Measurements from ENCODE around the gene CEP112.

CEP112 gene

DNA sequence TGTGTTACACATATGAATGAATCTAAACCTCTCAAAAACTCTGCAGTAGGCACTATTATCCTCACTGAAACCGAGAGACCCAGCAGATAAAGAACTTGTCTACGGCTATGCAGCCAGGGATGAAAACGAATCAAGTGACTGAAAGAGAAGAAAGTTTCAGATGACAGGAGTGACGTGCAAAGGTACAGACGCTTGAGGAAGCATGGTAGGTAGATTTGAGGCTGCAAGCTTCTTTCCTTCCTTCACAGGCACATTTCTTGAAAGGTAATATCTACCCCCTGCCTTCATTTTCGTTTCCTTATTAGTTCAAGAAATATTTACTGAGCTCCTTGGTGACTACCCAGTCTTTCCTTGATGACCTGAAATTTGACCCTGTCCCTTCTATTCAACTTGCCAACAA is 418.9 kb downstream of the CEP112 start:
- no peaks in the 10 kb centered on the region for H3K9me3 ChIP-seq (ENCODE audit: insufficient read depth, low read depth, low read length)
- H3K23ac ChIP-seq (ENCODE audit: low read length): no peak overlapping the region
- H4K12ac ChIP-seq (ENCODE audit: low read depth, low read length): no peak overlapping the region
- no peaks in the 10 kb centered on the region for H3K79me2 ChIP-seq (ENCODE audit: control insufficient read depth, insufficient read depth, low read length, poor library complexity)
- no CpG with 5 or more reads among the region's 6 CpGs for WGBS (ENCODE audit: extremely low coverage, insufficient coverage, insufficient read length)
- no peak overlapping the region for H4K91ac ChIP-seq (ENCODE audit: low read depth, low read length)
- no peak overlapping the region for H3K4me2 ChIP-seq (ENCODE audit: low read length)
- H2BK120ac ChIP-seq (ENCODE audit: insufficient read depth, low read length, poor library complexity): no peak overlapping the region
- H3K4ac ChIP-seq (ENCODE audit: low read depth, low read length): no peak overlapping the region
- no peak overlapping the region for H2BK12ac ChIP-seq (ENCODE audit: low read length)
- H3K79me1 ChIP-seq (ENCODE audit: low read length): no peaks in the 10 kb centered on the region
- H3K18ac ChIP-seq (ENCODE audit: low read length): no peak overlapping the region
- H2AK5ac ChIP-seq (ENCODE audit: low read length): no peak overlapping the region
- H2AFZ ChIP-seq (ENCODE audit: insufficient read depth, low read length, poor library complexity): no peak overlapping the region
- no peaks in the 10 kb centered on the region for H3K36me3 ChIP-seq (ENCODE audit: control insufficient read depth in 1 of 2, insufficient read depth in 2 of 2, low read length in 2 of 2)
- no peak overlapping the region for H3K4me3 ChIP-seq (ENCODE audit: low read depth, low read length)
- no peak overlapping the region for H2BK5ac ChIP-seq (ENCODE audit: low read depth, low read length, poor library complexity)
- no peaks in the 10 kb centered on the region for H3K4me1 ChIP-seq (ENCODE audit: control insufficient read depth in 1 of 2, insufficient read depth in 2 of 2, low read length in 2 of 2)
- no peak overlapping the region for H4K8ac ChIP-seq (ENCODE audit: low read depth, low read length)
- no peak for DNase-seq
- H3K14ac ChIP-seq (ENCODE audit: low read length): no peak overlapping the region
- H3K27me3 ChIP-seq (ENCODE audit: insufficient read depth, low read length): no peaks in the 10 kb centered on the region
- no peak overlapping the region for H3K9ac ChIP-seq (ENCODE audit: low read length)
- H3K27ac ChIP-seq (ENCODE audit: low read depth, low read length): no peak overlapping the region

DNA sequence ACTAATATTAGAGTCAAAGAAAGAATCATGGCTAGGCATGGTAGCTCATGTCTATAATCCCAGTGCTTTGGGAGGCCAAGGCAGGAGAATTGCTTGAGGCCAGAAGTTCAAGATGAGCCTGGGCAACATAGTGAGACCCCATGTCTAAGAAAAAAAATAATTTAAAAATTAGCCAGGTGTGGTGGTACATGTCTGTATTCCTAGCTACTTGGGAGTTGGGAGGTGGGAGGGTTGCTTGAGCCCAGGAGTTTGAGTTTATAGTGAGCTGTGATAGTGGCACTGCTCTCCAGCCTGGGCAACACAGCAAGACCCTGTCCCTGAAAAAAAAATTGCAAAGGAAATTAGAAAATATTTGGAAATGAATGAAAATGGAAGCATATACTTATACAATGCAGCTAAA is 420.2 kb downstream of the CEP112 start:
- H3K4ac ChIP-seq (ENCODE audit: low read depth, low read length): no peak overlapping the region
- H4K12ac ChIP-seq (ENCODE audit: low read depth, low read length): no peak overlapping the region
- no peak overlapping the region for H3K9ac ChIP-seq (ENCODE audit: low read length)

DNA sequence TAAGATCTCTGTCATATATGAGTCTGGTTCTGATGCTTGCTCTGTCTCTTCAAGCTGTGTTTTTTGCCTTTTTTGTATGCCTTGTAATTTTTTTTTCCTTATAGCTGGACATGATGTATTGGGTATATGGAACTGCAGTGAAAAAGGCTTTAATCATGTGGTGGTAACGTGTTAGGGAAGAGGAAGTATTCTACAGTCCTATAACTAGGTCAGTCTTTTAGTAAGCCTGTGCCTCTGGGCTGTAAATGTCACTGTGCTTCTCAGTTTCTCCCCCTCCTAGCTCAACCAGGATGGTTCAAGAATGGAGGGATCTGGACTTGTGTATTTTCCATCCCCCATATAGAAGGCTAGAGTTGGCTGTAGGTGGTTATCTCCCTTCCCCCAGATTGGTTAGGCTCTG is 428.1 kb downstream of the CEP112 start:
- H3K4me2 ChIP-seq (ENCODE audit: low read length): no peak overlapping the region
- H3K4ac ChIP-seq (ENCODE audit: low read depth, low read length): no peak overlapping the region
- H4K8ac ChIP-seq (ENCODE audit: low read depth, low read length): no peak overlapping the region
- H3K27ac ChIP-seq (ENCODE audit: low read depth, low read length): no peak overlapping the region
- no peak overlapping the region for H2AK5ac ChIP-seq (ENCODE audit: low read length)
- H3K23ac ChIP-seq (ENCODE audit: low read length): no peak overlapping the region
- H2BK12ac ChIP-seq (ENCODE audit: low read length): no peak overlapping the region
- H3K14ac ChIP-seq (ENCODE audit: low read length): no peak overlapping the region
- DNase-seq: no peak
- H4K91ac ChIP-seq (ENCODE audit: low read depth, low read length): no peak overlapping the region
- H3K4me1 ChIP-seq (ENCODE audit: control insufficient read depth in 1 of 2, insufficient read depth in 2 of 2, low read length in 2 of 2): no peaks in the 10 kb centered on the region
- no peaks in the 10 kb centered on the region for H3K9me3 ChIP-seq (ENCODE audit: insufficient read depth, low read depth, low read length)
- H3K18ac ChIP-seq (ENCODE audit: low read length): no peak overlapping the region
- no peak overlapping the region for H4K12ac ChIP-seq (ENCODE audit: low read depth, low read length)
- no peak overlapping the region for H3K4me3 ChIP-seq (ENCODE audit: low read depth, low read length)
- no CpG with 5 or more reads among the region's 1 CpG for WGBS (ENCODE audit: extremely low coverage, insufficient coverage, insufficient read length)
- no peaks in the 10 kb centered on the region for H3K79me1 ChIP-seq (ENCODE audit: low read length)
- H2BK120ac ChIP-seq (ENCODE audit: insufficient read depth, low read length, poor library complexity): no peak overlapping the region
- no peaks in the 10 kb centered on the region for H3K79me2 ChIP-seq (ENCODE audit: control insufficient read depth, insufficient read depth, low read length, poor library complexity)
- H3K36me3 ChIP-seq (ENCODE audit: control insufficient read depth in 1 of 2, insufficient read depth in 2 of 2, low read length in 2 of 2): no peaks in the 10 kb centered on the region
- H2BK5ac ChIP-seq (ENCODE audit: low read depth, low read length, poor library complexity): no peak overlapping the region
- H3K27me3 ChIP-seq (ENCODE audit: insufficient read depth, low read length): no peaks in the 10 kb centered on the region
- H3K9ac ChIP-seq (ENCODE audit: low read length): no peak overlapping the region
- no peak overlapping the region for H2AFZ ChIP-seq (ENCODE audit: insufficient read depth, low read length, poor library complexity)

More for the DNA sequence above, 420.2 kb downstream of the CEP112 start:
- H3K4me1 ChIP-seq (ENCODE audit: control insufficient read depth in 1 of 2, insufficient read depth in 2 of 2, low read length in 2 of 2): no peaks in the 10 kb centered on the region
- H2BK120ac ChIP-seq (ENCODE audit: insufficient read depth, low read length, poor library complexity): no peak overlapping the region
- no peak overlapping the region for H3K23ac ChIP-seq (ENCODE audit: low read length)
- H3K9me3 ChIP-seq (ENCODE audit: insufficient read depth, low read depth, low read length): no peaks in the 10 kb centered on the region
- H4K91ac ChIP-seq (ENCODE audit: low read depth, low read length): no peak overlapping the region
- H3K4me3 ChIP-seq (ENCODE audit: low read depth, low read length): no peak overlapping the region
- no peak overlapping the region for H2BK5ac ChIP-seq (ENCODE audit: low read depth, low read length, poor library complexity)
- H2BK12ac ChIP-seq (ENCODE audit: low read length): no peak overlapping the region
- no peak overlapping the region for H3K4me2 ChIP-seq (ENCODE audit: low read length)
- H3K79me1 ChIP-seq (ENCODE audit: low read length): no peaks in the 10 kb centered on the region
- H3K27ac ChIP-seq (ENCODE audit: low read depth, low read length): no peak overlapping the region
- H2AK5ac ChIP-seq (ENCODE audit: low read length): no peak overlapping the region
- no peak overlapping the region for H4K8ac ChIP-seq (ENCODE audit: low read depth, low read length)
- no peaks in the 10 kb centered on the region for H3K79me2 ChIP-seq (ENCODE audit: control insufficient read depth, insufficient read depth, low read length, poor library complexity)
- no peaks in the 10 kb centered on the region for H3K27me3 ChIP-seq (ENCODE audit: insufficient read depth, low read length)
- no peak overlapping the region for H3K18ac ChIP-seq (ENCODE audit: low read length)
- DNase-seq: no peak
- H3K36me3 ChIP-seq (ENCODE audit: control insufficient read depth in 1 of 2, insufficient read depth in 2 of 2, low read length in 2 of 2): no peaks in the 10 kb centered on the region
- H2AFZ ChIP-seq (ENCODE audit: insufficient read depth, low read length, poor library complexity): no peak overlapping the region
- no peak overlapping the region for H3K14ac ChIP-seq (ENCODE audit: low read length)

DNA sequence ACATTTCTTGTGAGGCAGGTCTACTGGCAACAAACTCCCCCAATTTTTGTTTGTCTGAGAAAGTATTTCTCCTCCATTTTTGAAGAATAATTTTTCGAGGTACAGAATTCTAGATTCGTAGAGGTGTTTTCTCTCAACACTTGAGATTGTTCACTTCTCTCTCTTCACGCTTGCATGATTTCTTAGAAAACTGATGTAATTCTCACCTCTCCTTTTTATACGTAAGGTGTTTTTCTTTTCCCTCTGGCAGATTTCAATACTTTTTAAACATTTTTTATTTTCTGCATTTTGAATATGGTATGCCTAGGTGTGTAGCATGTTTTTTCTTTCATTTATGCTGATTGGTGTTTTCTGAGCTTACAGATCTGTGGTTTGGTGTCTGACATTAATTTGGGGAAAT is 429.0 kb downstream of the CEP112 start:
- Histone ChIP-seq H3K9me3 (ENCODE audit: insufficient read depth, low read depth, low read length) (no peaks in the 10 kb centered on the region), H3K27me3 (ENCODE audit: insufficient read depth, low read length) (no peaks in the 10 kb centered on the region), H3K18ac (ENCODE audit: low read length) (no peak overlapping the region), H3K79me1 (ENCODE audit: low read length) (no peaks in the 10 kb centered on the region), H3K23ac (ENCODE audit: low read length) (no peak overlapping the region), H3K4ac (ENCODE audit: low read depth, low read length) (no peak overlapping the region), H4K12ac (ENCODE audit: low read depth, low read length) (no peak overlapping the region), H4K91ac (ENCODE audit: low read depth, low read length) (no peak overlapping the region), H3K9ac (ENCODE audit: low read length) (no peak overlapping the region), H2BK5ac (ENCODE audit: low read depth, low read length, poor library complexity) (no peak overlapping the region), H3K36me3 (ENCODE audit: control insufficient read depth in 1 of 2, insufficient read depth in 2 of 2, low read length in 2 of 2) (no peaks in the 10 kb centered on the region), H2BK120ac (ENCODE audit: insufficient read depth, low read length, poor library complexity) (no peak overlapping the region), H2AFZ (ENCODE audit: insufficient read depth, low read length, poor library complexity) (no peak overlapping the region), H3K14ac (ENCODE audit: low read length) (no peak overlapping the region), H2BK12ac (ENCODE audit: low read length) (no peak overlapping the region), H3K27ac (ENCODE audit: low read depth, low read length) (no peak overlapping the region), H3K4me1 (ENCODE audit: control insufficient read depth in 1 of 2, insufficient read depth in 2 of 2, low read length in 2 of 2) (no peaks in the 10 kb centered on the region), H3K4me3 (ENCODE audit: low read depth, low read length) (no peak overlapping the region), H2AK5ac (ENCODE audit: low read length) (no peak overlapping the region), H3K79me2 (ENCODE audit: control insufficient read depth, insufficient read depth, low read length, poor library complexity) (no peaks in the 10 kb centered on the region), H4K8ac (ENCODE audit: low read depth, low read length) (no peak overlapping the region), H3K4me2 (ENCODE audit: low read length) (no peak overlapping the region)
- no peak for DNase-seq
- no CpG with 5 or more reads among the region's 4 CpGs for WGBS (ENCODE audit: extremely low coverage, insufficient coverage, insufficient read length)

DNA sequence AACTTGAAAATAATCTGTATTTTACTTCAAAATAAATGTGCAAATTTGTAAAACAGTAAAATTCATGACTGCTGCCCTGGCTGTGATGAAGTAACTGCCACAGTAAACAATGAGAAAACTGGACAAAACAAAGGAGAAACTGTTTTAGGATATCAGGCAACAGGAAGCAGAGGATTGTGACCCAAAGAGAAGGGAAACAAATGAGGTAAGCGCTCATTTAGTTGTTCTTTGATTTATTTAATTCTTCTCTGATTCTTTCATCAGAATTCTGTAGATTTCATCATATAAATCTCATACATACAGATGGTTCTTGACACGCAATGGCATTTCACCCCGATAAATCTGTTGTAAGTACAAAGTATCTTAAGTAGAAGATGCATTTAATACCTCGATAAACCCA is 432.4 kb downstream of the CEP112 start:
- Histone ChIP-seq H3K4me1 (ENCODE audit: control insufficient read depth in 1 of 2, insufficient read depth in 2 of 2, low read length in 2 of 2) (no peaks in the 10 kb centered on the region), H3K9me3 (ENCODE audit: insufficient read depth, low read depth, low read length) (no peaks in the 10 kb centered on the region), H4K91ac (ENCODE audit: low read depth, low read length) (no peak overlapping the region), H2BK12ac (ENCODE audit: low read length) (no peak overlapping the region), H3K14ac (ENCODE audit: low read length) (no peak overlapping the region), H3K27me3 (ENCODE audit: insufficient read depth, low read length) (no peaks in the 10 kb centered on the region), H3K23ac (ENCODE audit: low read length) (no peak overlapping the region), H3K9ac (ENCODE audit: low read length) (no peak overlapping the region), H3K4ac (ENCODE audit: low read depth, low read length) (no peak overlapping the region), H2BK5ac (ENCODE audit: low read depth, low read length, poor library complexity) (no peak overlapping the region), H4K8ac (ENCODE audit: low read depth, low read length) (no peak overlapping the region), H4K12ac (ENCODE audit: low read depth, low read length) (no peak overlapping the region), H3K79me2 (ENCODE audit: control insufficient read depth, insufficient read depth, low read length, poor library complexity) (no peaks in the 10 kb centered on the region), H2AFZ (ENCODE audit: insufficient read depth, low read length, poor library complexity) (no peak overlapping the region), H3K79me1 (ENCODE audit: low read length) (no peaks in the 10 kb centered on the region), H3K4me2 (ENCODE audit: low read length) (no peak overlapping the region), H3K4me3 (ENCODE audit: low read depth, low read length) (no peak overlapping the region), H2BK120ac (ENCODE audit: insufficient read depth, low read length, poor library complexity) (no peak overlapping the region), H3K18ac (ENCODE audit: low read length) (no peak overlapping the region), H2AK5ac (ENCODE audit: low read length) (no peak overlapping the region), H3K27ac (ENCODE audit: low read depth, low read length) (no peak overlapping the region), H3K36me3 (ENCODE audit: control insufficient read depth in 1 of 2, insufficient read depth in 2 of 2, low read length in 2 of 2) (no peaks in the 10 kb centered on the region)
- no peak for DNase-seq
- WGBS (ENCODE audit: extremely low coverage, insufficient coverage, insufficient read length): no CpG with 5 or more reads among the region's 4 CpGs
